ENCODE data around the gene STXBP5L.
"Not testable (repeated sequence)": the region's sequence is repeated elsewhere in the genome, so short reads cannot be mapped to it uniquely, and the experiment has no call there.

STXBP5L gene

DNA sequence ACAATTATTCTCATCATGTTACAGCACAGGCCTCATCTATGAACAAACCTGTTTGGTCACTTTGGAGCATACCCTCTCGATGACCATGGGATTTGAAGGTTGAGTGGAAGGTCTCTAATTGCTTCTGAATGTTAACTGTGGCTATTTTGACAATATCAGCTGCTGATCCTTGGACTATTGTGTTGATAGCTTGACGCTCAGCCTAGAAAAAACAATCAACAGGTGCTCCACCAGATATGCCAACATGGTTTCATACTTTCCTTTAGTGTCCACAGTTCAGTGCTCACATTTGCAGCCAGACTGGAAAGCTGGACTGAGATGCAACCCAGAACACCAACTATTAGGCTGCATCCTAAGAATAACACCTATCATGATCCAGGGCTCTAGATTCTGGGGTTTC, 528.1 kb downstream of the STXBP5L start:
- peak; percentile 57 for DNase-seq

DNA sequence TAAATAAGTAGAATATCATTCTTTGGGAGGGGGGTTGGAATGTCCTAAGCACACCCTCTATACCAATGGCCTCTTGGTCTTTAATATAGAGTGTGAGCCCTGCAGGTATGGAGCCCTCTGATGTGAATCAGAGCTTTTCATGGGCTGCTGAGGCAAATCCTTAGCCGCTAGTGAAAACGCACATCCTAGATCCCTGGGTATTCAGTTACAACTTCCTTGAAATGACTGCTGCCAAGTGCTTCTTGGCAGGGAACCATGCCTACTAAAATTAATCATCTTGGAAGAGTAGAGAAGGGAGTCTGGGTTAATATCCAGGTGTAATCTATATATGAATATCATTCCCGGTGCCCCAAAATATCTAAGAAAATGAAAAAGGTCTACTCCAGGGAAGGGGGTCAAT, 528.6 kb downstream of the STXBP5L start:
- DNase-seq = peak; percentile 69

DNA sequence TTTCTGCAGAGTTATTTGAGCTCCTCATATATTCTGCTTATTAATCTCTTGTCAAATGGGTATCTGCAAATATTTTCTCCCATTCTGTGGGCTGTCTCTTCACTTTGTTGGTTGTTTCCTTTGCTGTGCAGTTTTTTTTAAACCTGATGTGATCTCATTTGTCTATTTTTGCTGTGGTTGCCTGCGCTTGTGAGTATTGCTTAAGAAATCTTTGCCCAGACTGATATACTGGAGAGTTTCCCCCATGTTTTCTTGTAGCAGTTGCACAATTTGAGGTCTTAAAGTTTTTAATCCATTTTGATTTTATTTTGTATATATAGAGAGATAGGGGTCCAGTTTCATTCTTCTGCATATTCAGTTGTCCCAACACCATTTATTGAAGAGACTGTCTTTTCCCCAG, 535.5 kb downstream of the STXBP5L start:
- DNase-seq = no peak

DNA sequence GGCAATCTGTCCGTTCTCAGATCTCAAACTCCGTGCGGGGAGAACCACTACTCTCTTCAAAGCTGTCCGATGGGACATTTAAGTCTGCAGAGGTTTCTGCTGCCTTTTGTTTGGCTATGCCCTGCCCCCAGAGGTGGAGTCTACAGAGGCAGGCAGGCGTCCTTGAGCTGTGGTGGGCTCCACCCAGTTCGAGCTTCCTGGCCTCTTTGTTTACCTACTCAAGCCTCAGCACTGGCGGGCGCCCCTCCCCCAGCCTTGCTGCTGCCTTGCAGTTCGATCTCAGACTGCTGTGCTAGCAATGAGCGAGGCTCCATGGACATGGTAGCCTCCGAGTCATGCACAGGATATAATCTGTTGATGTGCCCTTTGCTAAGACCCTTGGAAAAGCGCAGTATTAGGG, 543.7 kb downstream of the STXBP5L start:
- DNase-seq = not testable (repeated sequence)

DNA sequence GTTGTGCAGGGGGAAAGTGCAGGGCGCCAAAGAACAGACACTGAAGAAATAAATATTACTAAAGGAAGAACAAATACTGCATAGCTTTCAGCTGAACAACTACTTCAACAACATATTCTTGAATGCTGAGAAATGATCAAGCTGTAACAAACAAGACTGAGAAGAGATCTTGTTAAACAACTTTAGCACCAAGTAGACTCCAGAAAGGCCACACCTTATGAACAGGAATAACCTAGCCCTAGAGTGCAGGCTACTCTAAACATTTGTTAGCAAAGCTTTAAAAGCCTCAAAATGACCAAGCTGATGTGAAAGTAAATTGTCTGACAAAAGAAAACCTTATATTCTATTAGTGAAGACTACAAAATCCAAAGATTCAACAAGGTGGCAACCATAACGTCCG, 554.6 kb downstream of the STXBP5L start:
- no peak for DNase-seq

DNA sequence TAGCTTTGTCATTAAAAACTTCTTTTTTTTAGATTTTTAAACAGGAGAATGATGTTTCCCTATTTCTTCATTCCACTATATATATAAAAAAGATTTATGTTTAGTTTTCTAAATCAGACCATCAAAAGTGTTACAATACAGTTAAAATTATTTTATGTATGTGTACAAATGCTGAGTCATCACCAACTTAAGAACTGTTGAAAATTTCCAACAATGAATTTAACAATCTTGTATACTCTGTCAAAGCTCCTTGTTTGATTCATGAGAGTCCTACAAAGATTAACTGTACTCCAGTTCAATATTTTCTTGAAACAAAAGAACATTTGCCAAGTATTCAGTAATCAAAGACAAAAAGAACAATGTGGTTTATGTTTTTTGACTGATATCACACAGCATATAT, 555.7 kb downstream of the STXBP5L start:
- DNase-seq = no peak

DNA sequence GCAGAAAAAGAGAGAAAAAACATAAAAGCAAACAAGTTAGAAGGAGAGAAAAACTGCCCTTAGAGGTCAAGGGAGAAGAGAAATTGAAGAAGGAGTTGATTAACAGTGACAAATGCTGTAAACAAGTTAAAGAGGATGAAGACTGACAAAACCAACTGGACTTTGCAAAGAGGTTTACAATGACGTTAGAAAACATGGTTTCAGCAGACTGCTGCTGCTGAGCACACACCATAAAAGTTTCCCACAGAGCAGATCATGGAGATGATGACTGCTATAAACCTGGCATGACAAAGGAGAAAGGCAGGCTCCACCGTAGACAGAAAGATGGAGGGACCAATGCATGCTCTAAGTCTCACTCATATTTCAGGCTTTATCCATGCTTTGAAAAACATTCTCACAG, 559.1 kb downstream of the STXBP5L start:
- DNase-seq = no peak

DNA sequence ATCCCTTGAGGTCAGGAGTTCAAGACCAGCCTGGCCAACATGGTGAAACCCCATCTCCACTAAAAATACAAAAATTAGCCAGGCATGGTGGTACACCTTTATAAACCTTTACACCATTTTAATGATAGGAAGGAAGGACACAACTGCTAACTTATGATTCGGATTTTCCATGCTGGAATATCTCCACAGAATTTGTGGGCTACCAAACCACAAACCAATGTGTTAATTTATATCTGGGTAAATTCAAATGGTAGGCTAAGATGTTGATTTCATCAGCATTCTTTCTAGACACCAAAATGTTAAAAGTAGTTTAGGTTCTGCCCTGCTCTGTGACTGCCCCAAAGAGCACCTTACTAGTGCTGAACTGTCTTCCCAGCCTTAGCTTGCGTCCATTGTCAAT, 565.0 kb downstream of the STXBP5L start:
- no peak for DNase-seq

Data from NCI-H2029 (cell line).